IMR-90 (cell line): ENCODE results near the gene ZBTB14. TPM values are rescaled to one million over a fixed set of nuclear protein-coding genes. Genes with fewer than 3 reads are reported as not detected.
A peak's percentile ranks its signal among the peaks of the same experiment; 100 is the strongest.

Source experiments
- ATAC-seq: fragments of 200-7000 bp; cut with Tn5 transposase; 2 replicates; pipeline ENCODE4 v1.9.1; 2020; ENCODE audit warnings: low read depth, mild to moderate bottlenecking, moderate library complexity
- BruUV-seq: library from RNA; stranded (reverse); fragments of 400-500 nt; replicated peaks from 2 replicates; lab custom pipeline; 2021; lab: Mats Ljungman, UMichigan
- CTCF ChIA-PET: fragments of 300-600 bp; formaldehyde crosslinking; extraction: SDS; loops from one replicate; lab custom pipeline; 2021; ENCODE audit warnings: antibody characterized with exemption; lab: Yijun Ruan, JAX
- POLR2A ChIA-PET: fragments of 300-600 bp; sonication (Branson Sonifier 250); formaldehyde crosslinking; loops from one replicate; lab custom pipeline; 2022; ENCODE audit warnings: antibody characterized with exemption; ENCODE audit not compliant: unreplicated experiment; lab: Charles Lee
- DNase-seq: peaks from one replicate; pipeline ENCODE4 v3.0.0; 2013
- H2AFZ ChIP-seq: replicated peaks from 2 replicates; pipeline ENCODE3; 2013; ENCODE audit warnings: low read length, mild to moderate bottlenecking; ENCODE audit not compliant: poor library complexity
- H2AK5ac ChIP-seq: 2 replicates; pipeline ENCODE4 v1.6.1; 2013; ENCODE audit warnings: low read depth, low read length, inconsistent platforms
- H2AK9ac ChIP-seq: replicated peaks from 2 replicates; pipeline ENCODE3; 2013; ENCODE audit warnings: mild to moderate bottlenecking, low read depth, low read length, moderate library complexity; ENCODE audit not compliant: poor library complexity
- H2BK120ac ChIP-seq: 2 replicates; pipeline ENCODE4 v1.6.1; 2013; ENCODE audit warnings: low read depth, low read length, inconsistent platforms
- H2BK15ac ChIP-seq: 3 replicates; pipeline ENCODE4 v1.6.1; 2013; ENCODE audit warnings: low read depth, low read length, inconsistent platforms
- H2BK20ac ChIP-seq: 2 replicates; pipeline ENCODE4 v1.6.1; 2013; ENCODE audit warnings: low read depth, mild to moderate bottlenecking, inconsistent platforms, low read length, moderate library complexity
- H2BK5ac ChIP-seq: 2 replicates; pipeline ENCODE4 v1.6.1; 2013; ENCODE audit warnings: mild to moderate bottlenecking, low read depth, low read length, inconsistent platforms; ENCODE audit not compliant: poor library complexity, severe bottlenecking
- H3K14ac ChIP-seq: replicated peaks from 2 replicates; pipeline ENCODE4 v1.6.1; 2013; ENCODE audit warnings: low read depth, low read length, inconsistent platforms
- H3K18ac ChIP-seq: 2 replicates; pipeline ENCODE4 v1.6.1; 2013; ENCODE audit warnings: low read depth, low read length, control low read depth
- H3K23ac ChIP-seq: 2 replicates; pipeline ENCODE4 v1.6.1; 2013; ENCODE audit warnings: low read depth, low read length, inconsistent platforms
- H3K27ac ChIP-seq: 2 replicates; pipeline ENCODE4 v1.5.1; 2013; ENCODE audit warnings: mild to moderate bottlenecking, control low read depth, low read length; ENCODE audit not compliant: insufficient read depth
- H3K27me3 ChIP-seq: 2 replicates; pipeline ENCODE4 v1.6.1; 2013; ENCODE audit warnings: low read length; ENCODE audit not compliant: control insufficient read depth, insufficient read depth
- H3K36me3 ChIP-seq: 2 replicates; pipeline ENCODE4 v1.6.1; 2013; ENCODE audit warnings: low read length, mixed read lengths; ENCODE audit not compliant: control insufficient read depth, insufficient read depth
- H3K4ac ChIP-seq: 2 replicates; pipeline ENCODE4 v1.6.1; 2013; ENCODE audit warnings: low read depth, low read length, inconsistent platforms
- H3K4me1 ChIP-seq: 2 replicates; pipeline ENCODE4 v1.6.1; 2013; ENCODE audit warnings: low read length, mixed read lengths; ENCODE audit not compliant: control insufficient read depth, insufficient read depth
- H3K4me2 ChIP-seq: 2 replicates; pipeline ENCODE4 v1.6.1; 2013; ENCODE audit warnings: low read depth, mild to moderate bottlenecking, control low read depth, low read length, moderate library complexity
- H3K4me3 ChIP-seq: 2 replicates; pipeline ENCODE4 v1.5.1; 2013; ENCODE audit warnings: low read depth, mild to moderate bottlenecking, control low read depth, low read length, moderate library complexity; ENCODE audit not compliant: insufficient read depth
- H3K56ac ChIP-seq: 2 replicates; pipeline ENCODE4 v1.6.1; 2013; ENCODE audit warnings: low read length, inconsistent platforms; ENCODE audit not compliant: insufficient read depth; ENCODE audit errors: extremely low read depth
- H3K79me1 ChIP-seq, 2 experiments: 2 replicates each; pipeline ENCODE4 v1.6.1; 2013; ENCODE audit warnings: low read length in 2 of 2, inconsistent platforms in 1 of 2, low read depth in 1 of 2
- H3K9ac ChIP-seq: 2 replicates; pipeline ENCODE4 v1.6.1; 2013; ENCODE audit warnings: low read depth, low read length, control low read depth
- H3K9me1 ChIP-seq: 2 replicates; pipeline ENCODE4 v1.6.1; 2013; ENCODE audit warnings: low read length, inconsistent platforms; ENCODE audit not compliant: insufficient read depth
- H3K9me3 ChIP-seq: 2 replicates; pipeline ENCODE4 v1.6.1; 2013; ENCODE audit warnings: low read length; ENCODE audit not compliant: control insufficient read depth, insufficient read depth
- H4K20me1 ChIP-seq: 2 replicates; pipeline ENCODE4 v1.6.1; 2013; ENCODE audit warnings: low read length, inconsistent platforms; ENCODE audit not compliant: insufficient read depth
- H4K5ac ChIP-seq: 2 replicates; pipeline ENCODE4 v1.6.1; 2013; ENCODE audit warnings: mild to moderate bottlenecking, low read depth, low read length, control low read depth
- H4K8ac ChIP-seq, 2 experiments: 2 replicates each; pipeline ENCODE4 v1.6.1; 2013; ENCODE audit warnings: low read depth in 2 of 2, low read length in 2 of 2, control low read depth in 1 of 2, inconsistent platforms in 1 of 2
- H4K91ac ChIP-seq: 2 replicates; pipeline ENCODE4 v1.6.1; 2013; ENCODE audit warnings: low read depth, low read length, inconsistent platforms; ENCODE audit not compliant: insufficient read depth
- BHLHE40 ChIP-seq: fragments of 150-350 bp; IDR thresholded peaks from 2 replicates; pipeline ENCODE4 v1.6.1; 2016; ENCODE audit warnings: mild to moderate bottlenecking, low read depth, low read length
- CHD1 ChIP-seq: IDR thresholded peaks from 2 replicates; pipeline ENCODE4 v1.6.1; 2012; ENCODE audit warnings: low read depth, low read length, improper control_type of control experiment
- FOS ChIP-seq: fragments of 150-350 bp; IDR thresholded peaks from 2 replicates; pipeline ENCODE4 v1.6.1; 2016; ENCODE audit warnings: low read depth, low read length
- MAFK ChIP-seq: IDR thresholded peaks from 2 replicates; pipeline ENCODE4 v1.6.1; 2012; ENCODE audit warnings: low read depth, low read length, improper control_type of control experiment
- MAZ ChIP-seq: IDR thresholded peaks from 2 replicates; pipeline ENCODE4 v1.6.1; 2012; ENCODE audit warnings: low read depth, mild to moderate bottlenecking, low read length, improper control_type of control experiment, moderate library complexity, borderline replicate concordance
- RAD21 ChIP-seq: IDR thresholded peaks from 2 replicates; pipeline ENCODE4 v1.6.1; 2012; ENCODE audit warnings: low read length, improper control_type of control experiment
- RCOR1 ChIP-seq: IDR thresholded peaks from 2 replicates; pipeline ENCODE4 v1.6.1; 2012; ENCODE audit warnings: mild to moderate bottlenecking, low read length, improper control_type of control experiment; ENCODE audit not compliant: insufficient replicate concordance
- WGBS, 2 experiments: methylation state at CpG; one replicate each; pipeline versions ENCODE4 v1.1.5 to v1.1.7; 2013; ENCODE audit warnings: missing lambda C conversion rate in 2 of 2; ENCODE audit not compliant: insufficient read length in 1 of 2; ENCODE audit errors: extremely low coverage in 2 of 2; 5-methylcytosine and 5-hydroxymethylcytosine counted together
- dilution Hi-C: fragments of 300-500 bp; cut with HindIII; formaldehyde crosslinking; loops from one replicate; pipeline ENCODE4 v1.14.3; 2018; ENCODE audit warnings: low sequenced_read_pairs; ENCODE audit not compliant: unreplicated experiment
- in situ Hi-C: fragments of 300-500 bp; cut with MboI; formaldehyde crosslinking; loops from 3 replicates; pipeline ENCODE4 v1.14.3; 2019; ENCODE audit warnings: low sequenced_read_pairs, inconsistent platforms, mixed read lengths
- intact Hi-C: fragments of 100-400 bp; cut with micrococcal nuclease; formaldehyde crosslinking; loops from 2 replicates; pipeline ENCODE4 v1.10.0; 2022
- polyA plus RNA-seq, 3 experiments: library from polyadenylated mRNA; depleted of rRNA; stranded (reverse); fragments of >200 nt; gene quantifications; 2 replicates each; pipeline ENCODE4 v1.2.3, GENCODE V29; 2012; ENCODE audit warnings: low replicate concordance in 1 of 3
- total RNA-seq: library from RNA; depleted of rRNA; stranded (reverse); fragments of >200 nt; gene quantifications from 2 replicates; pipeline ENCODE4 v1.2.3, GENCODE V29; 2012
- TF ChIP-seq, protein P1 (sequence below): fragments of 150-350 bp; IDR thresholded peaks from 2 replicates; pipeline ENCODE4 v1.6.1; 2017; ENCODE audit warnings: mild to moderate bottlenecking, antibody characterized with exemption, low read length, low read depth
- TF ChIP-seq, protein P2 (sequence below): fragments of 150-350 bp; IDR thresholded peaks from 2 replicates; pipeline ENCODE4 v1.6.1; 2016; ENCODE audit warnings: low read depth, mild to moderate bottlenecking, low read length, moderate library complexity, borderline replicate concordance

ZBTB14 gene
- total and polyA plus RNA-seq, 2 of the 4 experiments (the other 2 are of a cell fraction) = 5.8 to 9.1 TPM

DNA sequence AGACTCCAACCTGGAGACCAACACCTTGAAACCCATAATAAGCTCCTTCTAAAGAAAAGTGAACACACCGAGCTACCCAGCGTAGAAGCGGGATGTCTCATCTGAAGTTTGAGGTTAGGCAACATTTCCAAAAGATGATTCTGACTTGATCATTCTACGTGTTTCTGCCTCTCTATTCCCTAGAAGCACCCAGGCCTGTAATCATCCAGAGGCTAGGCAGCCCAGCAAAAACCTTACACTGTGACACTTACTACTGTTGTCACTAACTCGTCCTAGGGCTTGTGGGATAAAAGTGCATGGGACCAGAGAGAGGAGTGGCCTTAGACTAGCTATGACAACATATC is 1.4 kb downstream of the ZBTB14 start:
- Histone ChIP-seq H3K4me1 (peaks cover 3% of the 10 kb centered on the region), H4K5ac (peak overlapping the region; percentile 57), H2AFZ (peak overlapping the region; percentile 92), H2BK15ac (no peak overlapping the region), H3K79me1 (peaks cover 12% of the 10 kb centered on the region in 2 experiments), H3K27me3 (no peaks in the 10 kb centered on the region), H3K14ac (peak overlapping the region; percentile 78), H2BK5ac (peak overlapping the region; percentile 69), H3K4ac (peak overlapping the region; percentile 93; the same call in 1 of the 2 replicates), H4K20me1 (no peaks in the 10 kb centered on the region), H4K8ac (peak overlapping the region; percentile 85 to 96; a peak in 3 of 4 replicates), H3K36me3 (peaks cover 13% of the 10 kb centered on the region), H3K56ac (no peak overlapping the region), H2BK20ac (no peak overlapping the region), H3K9ac (peak overlapping the region; percentile 89), H3K9me3 (no peaks in the 10 kb centered on the region), H3K4me3 (peak overlapping the region; percentile 65), H2BK120ac (no peak overlapping the region), H3K4me2 (peak overlapping the region; percentile 95), H2AK9ac (peak overlapping the region; percentile 92), H3K23ac (peak overlapping the region; percentile 92), H3K18ac (no peak overlapping the region), H3K9me1 (peaks cover 10% of the 10 kb centered on the region; the same call in 1 of the 2 replicates), H2AK5ac (peak overlapping the region; percentile 35; the same call in 1 of the 2 replicates), H3K27ac (peak overlapping the region; percentile 86; the same call in 1 of the 2 replicates), H4K91ac (no peak overlapping the region; the same call in 1 of the 2 replicates)
- no CpG with 5 or more reads among the region's 5 CpGs for WGBS, 2 experiments
- ChIA-PET CTCF (interaction anchor here (0.5 kb wide), 1 partner anchor 9 kb away, joined by 3 read pairs; no protein-coding TSS in a partner anchor), POLR2A (no interaction called here)
- ATAC-seq (no peak), DNase-seq (peak; percentile 5)
- no peak for TF ChIP-seq RCOR1
- TF ChIP-seq MAFK = no peak
- no peak for TF ChIP-seq MAZ
- no peak for TF ChIP-seq CHD1
- TF ChIP-seq, protein P1, sequence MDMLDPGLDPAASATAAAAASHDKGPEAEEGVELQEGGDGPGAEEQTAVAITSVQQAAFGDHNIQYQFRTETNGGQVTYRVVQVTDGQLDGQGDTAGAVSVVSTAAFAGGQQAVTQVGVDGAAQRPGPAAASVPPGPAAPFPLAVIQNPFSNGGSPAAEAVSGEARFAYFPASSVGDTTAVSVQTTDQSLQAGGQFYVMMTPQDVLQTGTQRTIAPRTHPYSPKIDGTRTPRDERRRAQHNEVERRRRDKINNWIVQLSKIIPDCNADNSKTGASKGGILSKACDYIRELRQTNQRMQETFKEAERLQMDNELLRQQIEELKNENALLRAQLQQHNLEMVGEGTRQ = no peak
- TF ChIP-seq BHLHE40 = no peak
- no peak for TF ChIP-seq FOS
- TF ChIP-seq, protein P2, sequence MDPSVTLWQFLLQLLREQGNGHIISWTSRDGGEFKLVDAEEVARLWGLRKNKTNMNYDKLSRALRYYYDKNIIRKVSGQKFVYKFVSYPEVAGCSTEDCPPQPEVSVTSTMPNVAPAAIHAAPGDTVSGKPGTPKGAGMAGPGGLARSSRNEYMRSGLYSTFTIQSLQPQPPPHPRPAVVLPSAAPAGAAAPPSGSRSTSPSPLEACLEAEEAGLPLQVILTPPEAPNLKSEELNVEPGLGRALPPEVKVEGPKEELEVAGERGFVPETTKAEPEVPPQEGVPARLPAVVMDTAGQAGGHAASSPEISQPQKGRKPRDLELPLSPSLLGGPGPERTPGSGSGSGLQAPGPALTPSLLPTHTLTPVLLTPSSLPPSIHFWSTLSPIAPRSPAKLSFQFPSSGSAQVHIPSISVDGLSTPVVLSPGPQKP = no peak
- no peak for TF ChIP-seq RAD21
- BruUV-seq = no TSS peak
- dilution Hi-C loops = no loop called here
- intact Hi-C loops = no loop called here
- in situ Hi-C loops = loop anchor here (5.0 kb wide), 1 partner anchor 57 kb away; no protein-coding TSS in a partner anchor
